Measurements from ENCODE around the gene DOCK2. TPM values are rescaled to one million over a fixed set of nuclear protein-coding genes. Genes with fewer than 3 reads are reported as not detected.

The DOCK2 gene
- polyA plus RNA-seq, 1 experiment = 2.0 TPM

DNA sequence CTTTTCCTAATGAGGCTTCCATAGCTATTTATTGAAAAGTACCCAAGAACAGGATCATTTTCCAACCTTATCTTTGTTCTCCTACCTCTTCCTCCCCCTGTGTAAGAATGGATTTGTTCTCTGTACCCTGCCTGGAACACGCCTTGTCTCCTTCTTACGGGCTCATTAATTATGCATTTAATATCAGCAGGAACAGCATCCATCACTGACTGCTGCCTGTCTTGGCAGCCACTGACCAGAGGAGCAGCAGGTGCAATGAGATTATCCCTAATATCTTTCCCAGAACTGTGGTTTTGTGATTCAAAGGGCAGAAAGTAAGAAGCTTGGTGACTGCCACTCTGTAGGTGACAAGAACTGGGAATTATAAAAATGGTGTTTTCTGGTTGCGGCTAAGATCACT is 362.5 kb downstream of the DOCK2 start:
- no peaks in the 10 kb centered on the region for H3K27me3 ChIP-seq (ENCODE audit: control insufficient read depth, insufficient read depth, low read length)
- DNase-seq (ENCODE audit: low read depth) = no peak

DNA sequence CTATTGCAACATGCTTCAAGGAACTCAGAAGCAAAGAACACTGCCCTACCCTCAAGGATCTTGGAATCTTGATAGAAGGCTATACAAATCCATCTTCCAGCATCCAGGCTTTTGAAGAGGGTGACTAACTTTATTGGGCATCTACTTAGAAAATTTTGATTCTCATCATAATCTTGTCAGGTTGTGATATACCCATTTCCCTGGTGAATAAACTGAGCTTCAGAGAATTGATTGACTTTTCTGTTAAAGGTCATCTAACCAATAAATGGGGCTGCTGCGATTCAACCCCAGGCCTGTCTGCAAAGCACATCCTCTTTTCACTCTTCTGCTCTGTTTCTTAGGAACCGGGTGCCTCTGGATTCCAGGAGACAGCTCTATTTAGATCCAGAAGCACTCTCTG is 363.1 kb downstream of the DOCK2 start:
- POLR2A ChIA-PET = no interaction called here
- TF ChIP-seq CTCF (IDR thresholded peaks at IDR 0.05; ENCODE audit: insufficient read depth, low read depth, low read length) = no peak
- H3K36me3 ChIP-seq (ENCODE audit: control insufficient read depth, insufficient read depth, low read length) = no peaks in the 10 kb centered on the region
- CTCF ChIA-PET = no interaction called here
- no peaks in the 10 kb centered on the region for H3K27me3 ChIP-seq (ENCODE audit: control insufficient read depth, insufficient read depth, low read length)
- no peak for DNase-seq (ENCODE audit: low read depth)
- H3K4me3 ChIP-seq (ENCODE audit: low read depth, low read length) = no peak overlapping the region

More for the DNA sequence above, 362.5 kb downstream of the DOCK2 start:
- no peak for TF ChIP-seq CTCF (IDR thresholded peaks at IDR 0.05; ENCODE audit: insufficient read depth, low read depth, low read length)
- Histone ChIP-seq H3K4me3 (ENCODE audit: low read depth, low read length) (no peak overlapping the region), H3K36me3 (ENCODE audit: control insufficient read depth, insufficient read depth, low read length) (no peaks in the 10 kb centered on the region)
- ChIA-PET CTCF (interaction anchor here (1.4 kb wide), 1 partner anchor 19 kb away, joined by 4 read pairs; the partner anchor contains the start of gene INSYN2B), POLR2A (no interaction called here)

DNA sequence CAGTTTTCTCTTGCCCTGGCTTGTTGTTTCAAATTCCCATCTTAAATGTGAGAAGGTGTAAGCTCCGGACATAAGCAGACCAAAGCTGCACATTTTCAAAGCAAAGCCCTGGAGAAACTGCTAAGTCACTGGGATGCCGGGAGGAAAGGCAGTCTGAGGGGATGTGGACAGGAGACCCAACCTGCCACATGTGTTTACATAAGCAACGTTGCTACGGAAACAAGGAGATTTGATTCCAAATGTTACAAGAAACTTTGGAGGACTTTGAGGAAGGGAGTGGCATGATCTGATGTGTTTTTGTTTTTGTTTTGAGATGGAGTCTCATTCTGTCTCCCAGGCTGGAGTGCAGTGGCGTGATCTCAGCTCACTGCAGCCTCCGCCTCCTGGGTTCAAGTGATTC is 368.9 kb downstream of the DOCK2 start:
- no peak for DNase-seq (ENCODE audit: low read depth)
- H3K27me3 ChIP-seq (ENCODE audit: control insufficient read depth, insufficient read depth, low read length) = peaks cover 3% of the 10 kb centered on the region
- POLR2A ChIA-PET = no interaction called here
- no peak overlapping the region for H3K4me3 ChIP-seq (ENCODE audit: low read depth, low read length)
- no peaks in the 10 kb centered on the region for H3K36me3 ChIP-seq (ENCODE audit: control insufficient read depth, insufficient read depth, low read length)
- TF ChIP-seq CTCF (IDR thresholded peaks at IDR 0.05; ENCODE audit: insufficient read depth, low read depth, low read length) = no peak
- CTCF ChIA-PET = no interaction called here

DNA sequence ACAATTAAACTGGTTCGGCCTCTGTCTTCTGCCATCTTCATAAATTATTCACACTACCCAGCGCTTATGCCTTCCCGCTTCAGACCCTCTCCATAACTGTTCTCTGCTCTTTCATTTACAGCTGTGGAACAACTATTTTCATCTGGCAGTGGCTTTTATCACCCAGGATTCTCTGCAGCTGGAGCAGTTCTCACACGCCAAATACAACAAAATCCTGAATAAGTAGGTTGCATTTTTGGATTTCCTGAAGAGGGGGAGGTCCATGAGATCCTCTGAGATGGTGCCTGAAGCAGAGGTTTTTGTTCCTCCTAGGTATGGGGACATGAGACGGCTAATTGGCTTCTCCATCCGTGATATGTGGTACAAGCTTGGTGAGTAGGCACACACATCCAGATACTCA is 371.3 kb downstream of the DOCK2 start:
- TF ChIP-seq CTCF (IDR thresholded peaks at IDR 0.05; ENCODE audit: insufficient read depth, low read depth, low read length) = no peak
- Histone ChIP-seq H3K4me3 (ENCODE audit: low read depth, low read length) (no peak overlapping the region), H3K36me3 (ENCODE audit: control insufficient read depth, insufficient read depth, low read length) (no peaks in the 10 kb centered on the region), H3K27me3 (ENCODE audit: control insufficient read depth, insufficient read depth, low read length) (peaks cover 3% of the 10 kb centered on the region)
- CTCF ChIA-PET = no interaction called here
- no peak for DNase-seq (ENCODE audit: low read depth)
- POLR2A ChIA-PET = no interaction called here

DNA sequence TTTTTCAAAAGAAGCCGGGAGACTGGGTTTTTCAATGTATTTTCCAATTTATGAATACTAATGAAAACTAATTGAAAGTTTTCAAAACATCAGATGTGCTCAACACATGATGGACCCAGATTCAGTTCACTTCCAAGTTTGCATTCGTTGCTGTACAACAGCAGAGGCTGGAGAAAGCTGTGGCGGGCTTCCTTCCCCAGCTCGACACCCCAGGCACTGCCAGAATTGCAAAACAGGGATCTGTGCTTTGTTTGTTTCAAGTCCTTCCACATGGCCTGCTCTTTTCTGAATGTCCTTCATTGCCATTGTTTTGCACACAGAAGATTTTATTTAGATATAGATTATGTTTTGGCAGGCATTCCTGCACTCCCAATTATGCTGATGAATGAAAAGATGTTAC is 373.5 kb downstream of the DOCK2 start:
- CTCF ChIA-PET = interaction anchor here (1.5 kb wide), 1 partner anchor 16 kb away, joined by 3 read pairs; no protein-coding TSS in a partner anchor
- no peak overlapping the region for H3K4me3 ChIP-seq (ENCODE audit: low read depth, low read length)
- H3K27me3 ChIP-seq (ENCODE audit: control insufficient read depth, insufficient read depth, low read length) = peaks cover 4% of the 10 kb centered on the region
- H3K36me3 ChIP-seq (ENCODE audit: control insufficient read depth, insufficient read depth, low read length) = no peaks in the 10 kb centered on the region
- DNase-seq (ENCODE audit: low read depth) = no peak
- no peak for TF ChIP-seq CTCF (IDR thresholded peaks at IDR 0.05; ENCODE audit: insufficient read depth, low read depth, low read length)
- POLR2A ChIA-PET = no interaction called here
